HCT116 (cell line): Measurements from ENCODE around the gene HAUS6.

Source experiments
- EZH2 ChIP-seq: fragments of 200-600 bp; sonication (generic); IDR thresholded peaks from 2 replicates; pipeline ENCODE4 v1.6.1; 2017; ENCODE audit warnings: antibody characterized with exemption, mixed run types
- MAX ChIP-seq: IDR thresholded peaks from 2 replicates; pipeline ENCODE4 v1.6.1; 2012
- POLR2A ChIP-seq: IDR thresholded peaks from 2 replicates; pipeline ENCODE4 v1.7.0; 2011; ENCODE audit warnings: borderline replicate concordance; ENCODE audit not compliant: insufficient read depth, insufficient read length; ENCODE audit errors: extremely low read depth
- POLR2AphosphoS5 ChIP-seq: IDR thresholded peaks from 2 replicates; pipeline ENCODE4 v1.6.1; 2011; ENCODE audit warnings: mild to moderate bottlenecking, low read depth, low read length, moderate library complexity
- RAD21 ChIP-seq: IDR thresholded peaks from 2 replicates; pipeline ENCODE4 v1.6.1; 2012; ENCODE audit warnings: low read depth, mild to moderate bottlenecking
- SP1 ChIP-seq: IDR thresholded peaks from 2 replicates; pipeline ENCODE4 v1.6.1; 2012; ENCODE audit warnings: low read depth
- YY1 ChIP-seq: IDR thresholded peaks from 2 replicates; pipeline ENCODE4 v1.6.1; 2011; ENCODE audit warnings: low read length, low read depth, moderate library complexity, mild to moderate bottlenecking; ENCODE audit not compliant: insufficient replicate concordance; ENCODE audit errors: extremely low read depth
- TF ChIP-seq, protein P1 (sequence below), 3 experiments: fragments of 200-600 bp in 1 of 3; sonication (generic) in 1 of 3; IDR thresholded peaks in 2 of 3; conservative IDR thresholded peaks in 1 of 3; 2 replicates each; pipeline ENCODE4 v1.5.1; 2012 to 2017; ENCODE audit warnings: low read depth in 2 of 3, low read length in 2 of 3, antibody characterized with exemption in 1 of 3, borderline replicate concordance in 1 of 3, control low read depth in 1 of 3, mild to moderate bottlenecking in 1 of 3, mixed read lengths in 1 of 3, mixed run types in 1 of 3, moderate library complexity in 1 of 3; ENCODE audit not compliant: insufficient read depth in 1 of 3

DNA sequence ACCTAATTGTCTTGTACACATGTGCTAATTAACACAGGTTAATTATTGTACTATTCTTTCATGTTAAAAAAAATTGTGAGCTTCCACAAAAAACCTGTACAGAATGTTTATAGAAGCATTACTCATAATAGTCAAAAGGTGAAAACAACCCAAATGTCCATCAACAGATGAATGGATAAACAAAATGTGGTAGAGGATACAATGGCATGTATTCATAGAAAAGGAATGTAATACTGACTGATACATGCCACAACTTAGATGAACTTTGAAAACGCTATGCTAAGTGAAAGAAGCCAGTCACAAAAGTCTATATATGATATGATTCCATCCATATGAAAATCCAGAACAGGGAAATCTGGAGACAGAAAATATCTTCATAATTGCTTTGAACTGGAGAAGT is 27.9 kb downstream of the HAUS6 start:
- TF ChIP-seq, protein P1, sequence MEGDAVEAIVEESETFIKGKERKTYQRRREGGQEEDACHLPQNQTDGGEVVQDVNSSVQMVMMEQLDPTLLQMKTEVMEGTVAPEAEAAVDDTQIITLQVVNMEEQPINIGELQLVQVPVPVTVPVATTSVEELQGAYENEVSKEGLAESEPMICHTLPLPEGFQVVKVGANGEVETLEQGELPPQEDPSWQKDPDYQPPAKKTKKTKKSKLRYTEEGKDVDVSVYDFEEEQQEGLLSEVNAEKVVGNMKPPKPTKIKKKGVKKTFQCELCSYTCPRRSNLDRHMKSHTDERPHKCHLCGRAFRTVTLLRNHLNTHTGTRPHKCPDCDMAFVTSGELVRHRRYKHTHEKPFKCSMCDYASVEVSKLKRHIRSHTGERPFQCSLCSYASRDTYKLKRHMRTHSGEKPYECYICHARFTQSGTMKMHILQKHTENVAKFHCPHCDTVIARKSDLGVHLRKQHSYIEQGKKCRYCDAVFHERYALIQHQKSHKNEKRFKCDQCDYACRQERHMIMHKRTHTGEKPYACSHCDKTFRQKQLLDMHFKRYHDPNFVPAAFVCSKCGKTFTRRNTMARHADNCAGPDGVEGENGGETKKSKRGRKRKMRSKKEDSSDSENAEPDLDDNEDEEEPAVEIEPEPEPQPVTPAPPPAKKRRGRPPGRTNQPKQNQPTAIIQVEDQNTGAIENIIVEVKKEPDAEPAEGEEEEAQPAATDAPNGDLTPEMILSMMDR (IDR thresholded peaks at IDR 0.05 in 2 of 3, conservative IDR thresholded peaks at IDR 0.05 in 1 of 3; ENCODE audit: borderline replicate concordance in 1 of 3, insufficient read depth in 1 of 3, low read depth in 2 of 3, low read length in 2 of 3): no peak
- TF ChIP-seq YY1 (no peak), EZH2 (no peak), SP1 (no peak), POLR2AphosphoS5 (no peak), MAX (no peak), RAD21 (no peak), POLR2A (no peak)
